Amygdala (tissue), 56 donors: ENCODE measurements around the gene UGT1A6.

ENCODE experiments used
- DNase-seq, 56 donors: peaks; one replicate each; lab custom pipeline; 2025; lab: John Stamatoyannopoulos, UW

Gene UGT1A6

GRCh38 chr2:233816771-233817170, 124.1 kb downstream of the UGT1A6 start:
- DNase-seq, result no peak

- DNase-seq, result no peak
Observed at GRCh38 chr2:233817361-233817911, 124.7 kb downstream of the UGT1A6 start.

DNA sequence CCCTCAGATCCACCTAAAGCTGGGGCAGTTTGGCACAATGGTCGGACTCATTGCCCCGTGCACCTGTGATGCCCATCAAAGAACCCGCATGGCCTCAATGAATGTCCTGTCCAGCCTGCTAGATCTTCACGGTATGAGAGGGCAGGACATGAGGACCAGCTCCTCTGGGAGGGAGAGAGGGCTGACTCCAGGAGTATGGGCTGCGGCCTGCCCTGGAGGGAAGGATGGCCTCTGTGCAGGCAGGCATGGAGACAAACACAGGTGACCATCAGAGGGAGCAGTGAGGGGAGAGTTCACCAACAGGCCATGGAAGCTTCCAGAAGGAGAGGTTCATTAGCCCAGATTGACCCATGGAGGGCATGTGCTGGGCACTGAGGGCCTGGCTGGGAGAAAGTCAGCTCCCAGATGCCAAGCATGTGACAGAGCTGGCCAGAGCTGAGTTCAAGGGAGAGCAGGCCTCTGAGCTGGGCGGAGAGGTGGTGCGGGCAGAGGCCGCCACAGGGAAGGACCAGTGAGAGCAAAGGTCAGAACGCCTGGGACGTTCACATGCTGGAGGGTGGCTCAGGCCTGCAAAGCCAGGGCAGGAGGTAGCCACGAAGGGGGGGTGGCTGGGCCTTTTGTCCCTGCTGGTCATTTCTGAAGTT, 125.4 kb downstream of the UGT1A6 start:
- no peak for DNase-seq

GRCh38 chr2:233818639-233819621, 126.2 kb downstream of the UGT1A6 start:
- no peak for DNase-seq

DNA sequence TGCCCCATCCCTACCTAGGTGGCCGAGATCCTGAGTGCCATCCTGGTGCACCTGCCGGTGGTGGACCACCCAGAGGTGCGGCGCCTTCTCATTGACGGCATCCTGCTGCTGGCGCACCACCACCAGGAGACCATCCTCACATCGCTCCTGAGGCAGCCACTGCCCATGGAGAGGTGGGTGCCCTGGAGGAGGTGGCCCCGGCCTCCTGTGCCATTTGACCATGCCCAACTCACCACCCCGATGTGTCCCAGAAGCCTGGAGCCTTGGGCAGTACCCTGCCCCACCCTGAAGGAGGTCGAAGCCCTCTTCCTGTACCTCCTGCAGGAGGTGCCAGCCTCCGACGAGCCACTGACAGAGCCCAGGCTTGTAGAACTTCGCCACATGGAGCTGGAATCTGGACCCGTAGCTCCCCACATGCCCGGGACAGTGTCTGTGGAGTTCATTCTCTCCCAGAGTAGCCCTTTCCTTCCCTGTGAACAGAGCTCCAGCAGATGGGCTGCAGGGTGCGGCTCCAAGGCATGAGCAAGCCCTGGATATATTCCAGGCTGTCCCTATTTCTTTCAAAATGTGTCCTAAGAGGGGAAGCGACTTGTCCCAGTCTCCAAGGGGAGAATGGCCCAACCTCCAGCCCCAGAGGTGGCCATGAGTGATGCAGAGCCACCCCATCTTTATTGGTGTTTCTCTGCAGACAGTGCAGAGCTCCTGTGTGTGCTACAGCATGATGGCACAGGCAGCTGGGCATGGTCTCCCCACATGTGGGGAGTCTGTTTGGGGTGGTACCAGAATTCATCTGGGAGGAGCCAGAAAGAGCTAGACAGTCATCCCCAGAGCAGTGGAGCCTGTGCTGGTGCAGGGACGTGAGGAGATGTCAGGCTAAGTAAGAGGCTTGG, 127.4 kb downstream of the UGT1A6 start:
- DNase-seq, result no peak

DNA sequence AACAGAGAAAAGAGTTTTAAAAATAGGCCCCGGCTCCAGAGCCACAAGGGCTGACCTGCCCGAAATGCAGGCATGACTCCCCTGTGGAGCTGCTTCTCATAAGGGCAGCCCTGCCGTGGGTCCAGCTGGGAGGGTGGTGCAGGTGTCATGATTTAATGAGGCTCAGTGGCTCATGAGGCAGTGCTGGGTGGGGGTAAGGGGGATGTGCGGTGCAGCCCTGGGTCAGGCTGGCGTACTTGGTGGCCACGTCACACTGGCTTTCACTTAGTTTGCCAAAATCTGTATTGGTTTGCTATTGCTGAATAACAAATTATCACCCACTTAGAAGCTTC, 128.1 kb downstream of the UGT1A6 start:
- DNase-seq, result no peak

DNA sequence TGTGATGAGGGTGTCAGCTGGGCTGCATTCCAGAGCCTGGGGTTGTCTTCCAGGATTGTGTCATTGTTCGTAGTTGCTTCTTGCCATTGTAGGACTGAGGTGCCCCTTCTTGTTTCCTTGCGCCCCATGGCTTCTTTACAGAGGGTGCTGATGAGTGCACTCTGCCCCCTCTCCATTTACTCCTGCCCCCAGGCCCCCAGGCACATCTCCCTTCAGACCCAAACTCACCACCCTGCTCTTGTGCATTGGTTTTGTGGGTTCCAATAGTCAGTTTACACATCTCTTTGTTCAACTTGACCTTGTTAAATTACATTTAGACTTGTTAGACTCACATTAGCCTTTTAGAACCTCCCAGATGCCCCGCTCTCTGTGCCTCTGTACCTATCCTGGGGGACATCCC, 128.5 kb downstream of the UGT1A6 start:
- DNase-seq, result no peak

DNA sequence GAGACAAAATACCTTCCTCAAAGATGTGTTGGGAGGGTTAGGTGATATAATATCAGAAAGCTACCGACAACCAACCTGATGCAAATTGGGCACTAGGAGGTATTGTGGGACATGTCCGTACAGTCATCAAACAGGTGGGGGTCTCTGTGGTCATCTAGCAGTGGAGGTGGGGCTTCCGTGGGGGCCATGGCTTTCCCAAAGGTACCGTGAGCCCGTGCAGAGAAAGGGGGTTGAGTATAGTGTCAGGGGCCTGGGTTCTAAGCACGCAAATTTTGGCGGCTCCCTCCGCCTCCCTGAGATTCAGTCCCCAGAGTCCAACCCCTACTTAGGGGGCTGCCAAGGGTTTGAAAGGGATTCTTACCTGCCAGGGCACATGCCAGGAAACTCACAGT, 129.0 kb downstream of the UGT1A6 start:
- no peak for DNase-seq

- DNase-seq, result no peak
Observed at GRCh38 chr2:233822101-233822771, 129.5 kb downstream of the UGT1A6 start.
